Subcutaneous adipose tissue (tissue), 4 donors: ENCODE results near the gene NUP133. TPM values are rescaled to one million over a fixed set of nuclear protein-coding genes. Genes with fewer than 3 reads are reported as not detected.

Experiments used
- total RNA-seq, 4 donors: library from RNA; depleted of rRNA; stranded (reverse); fragments of >200 nt; gene quantifications; one replicate each; pipeline ENCODE4 v1.1.0, GENCODE V29; 2016
- TF ChIP-seq, protein P1 (sequence below): fragments of 450-650 bp; IDR thresholded peaks from one replicate; pipeline ENCODE4 v1.5.1; 2016; ENCODE audit warnings: low read depth, mild to moderate bottlenecking, control low read depth, antibody characterized with exemption, moderate library complexity

NUP133 gene
- total RNA-seq, 4 donors from 2014 or later = 22.6 to 52.5 (median 25.8) TPM

DNA sequence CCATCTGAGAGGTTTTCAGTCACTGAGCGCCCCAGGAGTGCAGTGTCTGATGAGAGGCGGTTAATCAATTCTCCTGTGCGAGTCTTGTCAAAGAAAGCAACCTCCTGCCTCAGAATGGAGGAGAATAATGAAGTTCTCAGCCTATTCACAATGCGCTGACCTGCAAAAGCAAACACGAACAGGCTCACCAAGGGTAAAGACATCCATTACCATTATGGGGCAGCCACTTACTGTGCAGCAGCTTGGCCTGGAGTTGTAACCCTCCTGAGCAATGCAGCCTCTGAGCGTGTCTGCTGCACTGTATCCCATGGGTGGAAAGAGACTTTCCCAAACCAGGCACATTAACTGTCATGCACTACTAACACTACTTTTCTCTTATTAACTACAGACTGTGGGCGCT, 39.4 kb upstream of the NUP133 start:
- TF ChIP-seq, protein P1, sequence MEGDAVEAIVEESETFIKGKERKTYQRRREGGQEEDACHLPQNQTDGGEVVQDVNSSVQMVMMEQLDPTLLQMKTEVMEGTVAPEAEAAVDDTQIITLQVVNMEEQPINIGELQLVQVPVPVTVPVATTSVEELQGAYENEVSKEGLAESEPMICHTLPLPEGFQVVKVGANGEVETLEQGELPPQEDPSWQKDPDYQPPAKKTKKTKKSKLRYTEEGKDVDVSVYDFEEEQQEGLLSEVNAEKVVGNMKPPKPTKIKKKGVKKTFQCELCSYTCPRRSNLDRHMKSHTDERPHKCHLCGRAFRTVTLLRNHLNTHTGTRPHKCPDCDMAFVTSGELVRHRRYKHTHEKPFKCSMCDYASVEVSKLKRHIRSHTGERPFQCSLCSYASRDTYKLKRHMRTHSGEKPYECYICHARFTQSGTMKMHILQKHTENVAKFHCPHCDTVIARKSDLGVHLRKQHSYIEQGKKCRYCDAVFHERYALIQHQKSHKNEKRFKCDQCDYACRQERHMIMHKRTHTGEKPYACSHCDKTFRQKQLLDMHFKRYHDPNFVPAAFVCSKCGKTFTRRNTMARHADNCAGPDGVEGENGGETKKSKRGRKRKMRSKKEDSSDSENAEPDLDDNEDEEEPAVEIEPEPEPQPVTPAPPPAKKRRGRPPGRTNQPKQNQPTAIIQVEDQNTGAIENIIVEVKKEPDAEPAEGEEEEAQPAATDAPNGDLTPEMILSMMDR = no peak

DNA sequence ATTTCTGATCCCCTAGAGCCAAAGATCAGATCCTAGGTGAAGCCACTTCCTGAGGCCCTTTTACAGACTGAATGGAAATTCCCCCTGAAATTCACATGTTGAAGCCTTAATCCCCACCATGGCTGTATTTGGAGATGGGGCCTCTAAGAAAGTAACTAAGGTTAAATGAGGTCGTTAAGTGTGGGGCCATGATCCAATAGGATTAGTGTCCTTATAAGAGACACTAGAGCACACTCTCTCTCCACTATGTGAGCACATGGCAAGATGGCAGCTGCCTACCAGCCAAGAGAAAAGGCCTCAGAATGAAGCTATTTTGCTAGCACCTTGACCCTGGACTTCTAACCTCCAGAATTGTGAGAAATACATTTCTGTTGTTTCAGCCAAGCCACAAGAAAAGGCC, 36.4 kb upstream of the NUP133 start:
- TF ChIP-seq, protein P1 = no peak

DNA sequence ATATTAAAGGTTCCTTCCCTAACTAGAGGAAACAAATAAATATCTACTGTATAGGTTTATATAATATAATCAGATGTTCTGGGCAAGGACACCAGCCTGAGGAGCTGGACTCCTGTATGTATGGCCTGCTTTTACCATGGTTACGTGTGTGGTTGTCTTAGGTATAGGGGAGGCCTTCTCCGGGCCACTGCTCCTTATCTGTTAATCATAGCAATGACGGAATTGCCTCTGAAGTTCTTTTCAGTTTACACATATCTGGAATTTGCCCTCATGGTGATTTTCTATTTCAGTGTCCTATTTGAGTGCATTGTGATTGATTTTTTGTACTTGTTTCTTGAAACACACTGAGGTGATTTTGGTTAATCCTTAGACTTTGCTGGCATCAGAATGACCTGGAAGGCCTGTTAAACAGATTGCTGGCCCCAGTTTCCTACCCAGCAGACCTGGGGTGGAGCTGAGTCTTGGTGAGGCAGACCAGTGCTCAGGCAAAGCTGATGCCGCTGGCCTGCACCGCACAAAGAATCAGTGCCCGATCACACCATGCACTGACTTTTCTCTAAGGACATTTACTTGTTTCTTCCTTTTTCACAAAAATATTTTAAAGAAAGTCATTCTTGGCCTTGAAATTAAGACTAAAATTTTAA, 31.8 kb upstream of the NUP133 start:
- TF ChIP-seq, protein P1 = no peak

DNA sequence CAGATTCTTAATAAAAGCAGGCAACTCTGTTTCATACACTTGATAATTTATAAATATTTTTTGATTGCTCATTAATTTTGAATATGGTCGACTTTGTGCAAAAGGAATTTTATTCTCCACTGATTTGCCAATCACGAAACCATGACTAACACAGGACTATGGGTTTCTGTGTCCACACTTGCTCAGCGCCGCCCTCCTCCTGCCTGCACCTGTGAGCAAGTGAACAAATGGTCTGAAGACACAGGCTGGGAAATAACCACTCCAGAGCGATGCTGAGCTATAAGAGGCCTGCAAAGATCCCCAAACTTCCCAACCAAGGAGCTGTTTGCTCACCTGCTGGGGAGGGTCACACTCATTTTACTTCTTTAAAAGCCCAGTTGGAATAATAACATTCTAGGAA, 30.8 kb upstream of the NUP133 start:
- TF ChIP-seq, protein P1 = no peak

DNA sequence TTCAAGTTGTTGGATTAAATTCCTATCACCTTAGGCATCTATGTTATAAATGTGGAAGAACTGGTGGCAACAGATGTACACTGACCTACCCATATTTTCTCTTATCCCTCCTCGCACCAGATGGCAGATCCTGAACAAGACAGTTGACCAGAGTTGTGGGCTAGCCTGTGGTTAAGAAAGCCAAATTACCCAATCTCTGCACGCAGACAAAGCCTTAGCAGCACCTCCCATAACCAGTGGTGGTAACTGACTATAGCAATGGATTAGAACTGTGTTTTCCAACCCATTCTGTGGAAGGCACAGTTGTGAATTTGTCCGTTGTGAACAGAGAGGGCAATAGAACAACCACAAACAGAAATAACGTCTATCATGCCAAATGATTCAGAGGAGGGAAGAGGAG, 29.8 kb upstream of the NUP133 start:
- TF ChIP-seq, protein P1 = no peak

DNA sequence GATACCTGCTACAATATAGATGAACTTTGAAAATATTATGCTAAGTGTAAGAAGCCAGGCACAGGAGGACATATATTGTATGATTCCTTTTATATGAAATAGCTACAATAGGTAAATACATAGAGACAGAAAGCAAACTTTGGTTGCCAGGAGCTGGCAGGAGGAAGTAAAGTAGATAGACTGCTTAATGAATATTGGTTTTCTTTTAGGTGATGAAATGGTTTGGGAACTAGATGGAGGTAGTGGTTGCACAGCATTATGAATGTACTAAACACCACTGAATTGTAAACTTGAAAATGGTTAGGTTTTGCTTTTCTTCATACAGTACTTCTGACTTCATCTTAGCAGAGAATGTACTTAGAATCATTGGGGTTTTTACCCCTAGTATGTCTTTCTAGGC, 28.8 kb upstream of the NUP133 start:
- TF ChIP-seq, protein P1 = no peak

DNA sequence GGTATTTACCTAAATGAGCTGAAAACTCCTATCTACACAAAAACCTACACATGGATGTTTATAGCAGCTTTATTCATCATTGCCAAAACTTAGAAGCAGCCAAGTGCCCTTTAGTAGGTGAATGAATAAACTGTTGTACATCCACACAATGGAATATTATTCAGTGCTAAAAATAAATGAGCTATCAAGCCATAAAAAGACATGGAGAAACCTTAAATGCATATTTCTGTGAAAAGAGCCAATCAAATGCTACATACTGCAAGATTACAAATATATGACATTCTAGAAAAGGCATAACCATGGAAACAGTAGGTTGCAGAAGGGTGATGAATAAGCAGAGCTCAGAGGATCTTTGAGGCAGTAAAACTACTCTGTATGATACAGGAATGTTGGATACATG, 27.1 kb upstream of the NUP133 start:
- TF ChIP-seq, protein P1 = no peak
